ENCODE data around the gene LHX3.
A peak's percentile ranks its signal among the peaks of the same experiment; 100 is the strongest.
"Not testable (repeated sequence)": the region's sequence is repeated elsewhere in the genome, so short reads cannot be mapped to it uniquely, and the experiment has no call there.

Gene LHX3

DNA sequence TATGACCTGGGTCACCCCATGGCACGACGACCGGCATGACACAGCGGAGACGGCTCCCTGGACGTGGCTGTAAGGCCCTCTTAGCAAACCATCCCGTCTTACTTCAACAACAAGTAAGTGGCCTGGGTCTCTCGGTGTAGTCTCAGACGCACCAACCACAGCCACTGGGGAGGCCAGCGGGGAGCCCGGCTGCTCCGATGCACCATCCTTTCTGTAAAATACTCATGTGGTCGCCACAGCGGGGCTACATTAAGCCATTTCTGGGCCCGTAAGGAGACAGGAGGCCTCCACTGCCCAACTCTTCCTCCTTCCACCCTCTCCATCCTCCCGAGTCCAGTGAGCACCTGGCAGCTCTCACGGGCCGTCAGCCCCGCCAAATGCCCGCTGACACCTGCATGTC, 36.0 kb upstream of the LHX3 start:
- DNase-seq: no peak

DNA sequence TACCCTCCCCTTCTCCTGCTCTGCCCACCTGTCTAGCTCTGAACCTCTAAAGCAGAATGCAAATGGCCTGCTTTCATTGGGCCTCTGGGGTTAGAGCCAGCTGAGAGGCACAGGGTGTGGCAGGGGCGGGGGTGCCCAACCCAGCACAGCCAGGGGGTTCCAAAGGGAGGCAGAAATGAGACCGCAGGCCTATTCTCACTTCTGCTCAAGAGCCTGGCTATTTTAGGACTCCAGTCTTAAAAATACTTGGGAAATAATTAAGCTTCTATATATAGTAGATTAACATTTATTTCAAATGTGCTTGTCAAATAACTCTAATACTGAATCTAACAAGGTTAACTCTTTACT, 35.0 kb upstream of the LHX3 start:
- DNase-seq: peak in 2 of 3 experiments; percentile 54 to 84

DNA sequence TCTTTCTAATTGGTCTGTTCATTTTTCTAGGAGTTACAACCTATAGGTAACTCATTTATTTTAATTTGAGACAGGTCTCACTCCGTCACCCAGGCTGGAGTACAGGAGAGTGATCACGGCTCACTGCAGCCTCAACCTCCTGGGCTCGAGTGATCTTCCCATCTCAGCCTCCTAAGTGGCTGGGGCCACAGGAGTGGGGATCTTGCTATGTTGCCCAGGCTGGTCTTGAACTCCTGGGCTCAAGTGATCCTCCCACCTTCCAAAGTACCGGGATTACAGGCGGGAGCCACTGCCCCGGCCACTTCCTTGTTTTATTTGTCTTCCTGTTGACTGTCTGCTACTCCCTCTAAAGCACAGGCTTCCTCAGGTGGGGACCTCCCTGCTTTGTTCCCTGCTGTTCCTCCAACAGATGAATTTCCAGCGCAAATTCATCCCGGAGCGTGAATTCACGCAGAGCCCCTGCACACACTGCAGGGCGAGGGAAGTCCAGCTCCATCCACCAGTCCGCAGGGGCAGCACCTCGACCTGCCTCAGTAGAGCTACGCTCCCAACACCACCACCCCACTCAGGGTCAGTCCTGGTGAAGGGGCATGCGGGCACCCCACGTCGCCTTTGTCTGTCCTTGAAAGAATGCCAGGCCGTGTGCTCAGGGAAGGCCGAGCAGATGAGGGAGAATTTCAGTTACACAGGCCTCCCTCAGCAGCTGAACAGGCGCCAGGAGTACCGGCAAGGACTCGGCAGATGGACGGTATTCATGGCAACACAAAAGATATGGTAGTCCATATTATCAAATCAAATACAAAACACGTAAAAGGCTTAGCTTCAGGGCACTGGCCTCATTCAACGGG, 34.4 kb upstream of the LHX3 start:
- DNase-seq: peak in 2 of 3 experiments; percentile 84 to 93

DNA sequence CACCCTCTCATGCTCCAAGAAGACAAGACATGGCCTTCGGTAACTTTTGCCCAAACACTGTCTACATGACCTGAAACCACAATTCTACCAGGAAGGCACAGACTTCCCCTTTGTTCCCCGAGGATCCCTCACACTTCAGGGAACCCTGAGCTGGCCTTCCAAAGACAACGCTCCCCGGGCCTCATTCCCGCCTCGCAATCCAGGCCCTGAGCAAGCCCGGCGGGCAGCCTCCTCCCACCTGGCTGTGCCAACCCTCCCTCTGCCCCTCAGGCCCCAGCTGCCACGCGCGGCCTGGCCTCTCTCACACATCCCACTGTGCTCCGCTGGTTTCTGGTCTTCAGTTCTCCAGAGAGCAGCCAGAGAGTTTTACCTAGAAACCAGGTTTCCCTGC, 33.4 kb upstream of the LHX3 start:
- DNase-seq: peak in 2 of 3 experiments; percentile 26 to 41

DNA sequence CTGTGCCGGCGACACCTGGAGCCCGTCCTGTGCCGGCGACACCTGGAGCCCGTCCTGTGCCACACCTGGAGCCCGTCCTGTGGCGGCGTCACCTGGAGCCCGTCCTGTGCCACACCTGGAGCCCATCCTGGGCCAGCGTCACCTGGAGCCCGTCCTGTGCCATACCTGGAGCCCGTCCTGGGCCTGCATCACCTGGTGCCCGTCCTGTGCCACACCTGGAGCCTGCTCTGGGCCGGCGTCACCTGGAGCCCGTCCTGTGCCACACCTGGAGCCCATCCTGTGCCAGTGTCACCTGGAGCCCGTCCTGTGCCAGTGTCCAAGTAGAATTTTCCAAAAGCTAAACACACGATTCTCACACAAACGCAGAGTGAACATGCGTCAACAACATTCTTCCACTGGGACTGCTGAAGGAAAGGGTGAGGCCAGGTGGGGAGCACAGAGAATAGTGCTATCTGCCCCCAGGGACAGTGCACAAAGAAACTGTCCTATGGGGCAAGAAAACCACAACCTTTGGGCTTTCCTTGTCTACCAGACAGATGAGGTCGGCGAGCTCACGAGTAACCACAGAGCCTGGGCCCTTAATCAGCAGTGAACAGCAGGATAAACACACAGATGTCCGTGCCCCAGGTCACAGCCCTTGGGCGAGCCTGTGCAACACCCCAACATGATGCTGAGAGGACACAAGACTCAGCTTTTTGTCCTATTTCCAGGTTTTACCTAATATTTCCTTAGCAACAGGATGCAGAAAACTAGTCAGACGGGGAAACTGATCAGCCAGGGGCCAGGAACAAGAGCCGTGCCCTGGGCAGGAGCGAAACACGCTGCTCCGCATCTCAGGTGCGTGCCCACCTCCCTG, 32.8 kb upstream of the LHX3 start:
- no peak for DNase-seq

DNA sequence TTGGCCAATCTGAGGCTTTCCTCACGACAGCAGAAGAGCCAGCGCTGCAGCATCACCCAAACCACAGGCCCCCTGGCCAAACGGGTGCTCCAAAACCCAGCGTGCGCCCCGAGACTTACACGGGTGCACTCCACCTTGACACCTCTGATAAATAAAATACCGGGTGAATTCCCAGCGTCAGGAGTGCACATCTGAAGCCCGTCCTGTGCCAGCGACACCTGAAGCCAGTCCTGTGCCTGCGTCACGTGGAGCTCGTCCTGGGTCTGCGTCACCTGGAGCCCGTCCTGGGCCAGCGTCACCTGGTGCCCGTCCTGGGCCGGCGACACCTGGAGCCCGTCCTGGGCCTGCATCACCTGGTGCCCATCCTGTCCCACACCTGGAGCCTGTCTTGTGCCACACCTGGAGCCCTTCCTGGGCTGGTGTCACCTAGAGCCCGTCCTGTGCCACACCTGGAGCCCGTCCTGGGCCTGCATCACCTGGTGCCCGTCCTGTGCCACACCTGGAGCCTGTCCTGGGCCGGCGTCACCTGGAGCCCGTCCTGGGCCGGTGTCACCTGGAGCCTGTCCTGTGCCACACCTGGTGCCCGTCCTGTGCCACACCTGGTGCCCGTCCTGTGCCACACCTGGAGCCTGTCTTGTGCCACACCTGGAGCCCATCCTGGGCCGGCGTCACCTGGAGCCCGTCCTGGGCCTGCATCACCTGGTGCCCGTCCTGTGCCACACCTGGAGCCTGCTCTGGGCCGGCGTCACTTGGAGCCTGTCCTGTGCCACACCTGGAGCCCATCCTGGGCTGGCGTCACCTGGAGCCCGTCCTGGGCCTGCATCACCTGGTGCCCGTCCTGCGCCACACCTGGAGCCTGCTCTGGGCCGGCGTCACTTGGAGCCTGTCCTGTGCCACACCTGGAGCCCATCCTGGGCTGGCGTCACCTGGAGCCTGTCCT, 31.8 kb upstream of the LHX3 start:
- DNase-seq: not testable (repeated sequence)

DNA sequence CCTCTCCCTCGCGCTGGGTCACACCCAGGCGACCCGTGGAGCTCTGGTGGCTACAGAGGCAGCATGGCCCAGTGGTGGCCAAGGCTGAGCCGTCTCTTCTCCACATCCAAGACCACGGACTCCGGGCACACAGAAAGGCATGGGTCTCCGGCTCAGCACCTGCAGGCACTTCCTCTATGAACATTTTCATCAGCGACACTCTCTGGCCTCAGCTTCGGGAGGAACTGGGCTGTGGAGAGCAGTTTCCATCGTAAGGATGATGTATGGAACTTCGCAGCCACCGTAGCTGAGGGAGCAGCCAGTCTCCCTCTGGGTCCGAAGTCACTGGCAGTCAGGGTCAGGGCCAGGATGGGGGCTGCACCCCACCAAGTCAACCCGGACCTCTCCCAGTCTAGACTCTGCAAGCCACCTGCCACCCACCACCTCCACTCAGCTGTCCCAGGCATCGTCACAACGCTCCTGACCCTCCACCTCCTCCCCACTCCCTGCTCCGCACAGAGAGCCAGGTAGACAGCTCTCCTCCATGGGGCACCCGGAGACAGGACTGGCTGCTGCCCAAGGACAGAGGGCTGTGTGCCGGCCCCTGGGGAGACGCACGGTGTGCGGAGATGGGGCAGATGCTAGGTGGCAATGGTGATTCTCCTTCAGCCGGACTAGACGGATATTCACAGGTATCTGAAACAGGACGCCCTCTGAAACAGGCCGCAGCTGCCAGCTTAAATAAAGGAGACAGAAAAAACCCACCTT, 31.0 kb upstream of the LHX3 start:
- no peak for DNase-seq

DNA sequence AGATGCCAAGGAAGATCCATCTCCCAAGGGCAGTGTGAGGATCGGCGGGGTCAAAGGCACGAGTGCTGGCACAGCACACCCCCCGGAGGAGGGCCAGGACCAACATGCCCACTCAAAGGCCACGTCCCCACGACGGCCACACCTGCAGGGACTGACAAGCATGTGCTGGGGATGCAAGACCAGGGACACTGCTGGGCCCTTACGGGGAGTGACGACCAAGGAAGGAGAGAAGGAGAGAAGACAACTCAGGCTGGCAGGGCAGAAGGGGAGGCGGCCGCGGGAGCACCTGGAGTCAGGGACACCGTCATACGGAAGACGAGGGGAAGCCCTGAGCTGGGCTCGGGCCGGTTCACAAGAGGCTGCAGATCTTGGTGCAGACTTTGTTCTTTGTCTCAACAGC, 30.2 kb upstream of the LHX3 start:
- no peak for DNase-seq

DNA sequence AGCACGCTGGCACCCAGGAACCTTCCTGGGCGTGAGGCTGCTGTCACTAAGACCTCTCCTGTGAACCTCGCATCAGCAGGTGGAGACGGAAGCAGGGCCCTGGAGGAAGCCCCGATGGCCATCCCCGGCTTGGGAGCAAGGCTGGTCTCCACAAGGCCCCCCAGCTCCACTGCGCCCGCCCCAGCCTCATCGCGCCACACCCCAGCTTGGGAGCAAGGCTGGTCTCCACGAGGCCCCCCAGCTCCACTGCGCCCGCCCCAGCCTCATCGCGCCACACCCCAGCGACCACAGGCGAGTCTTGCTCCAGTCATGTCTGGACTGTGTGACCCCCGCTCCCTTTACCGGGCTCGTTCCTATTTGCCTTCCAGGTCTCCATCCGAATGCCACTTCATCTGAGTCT, 29.7 kb upstream of the LHX3 start:
- no peak for DNase-seq

DNA sequence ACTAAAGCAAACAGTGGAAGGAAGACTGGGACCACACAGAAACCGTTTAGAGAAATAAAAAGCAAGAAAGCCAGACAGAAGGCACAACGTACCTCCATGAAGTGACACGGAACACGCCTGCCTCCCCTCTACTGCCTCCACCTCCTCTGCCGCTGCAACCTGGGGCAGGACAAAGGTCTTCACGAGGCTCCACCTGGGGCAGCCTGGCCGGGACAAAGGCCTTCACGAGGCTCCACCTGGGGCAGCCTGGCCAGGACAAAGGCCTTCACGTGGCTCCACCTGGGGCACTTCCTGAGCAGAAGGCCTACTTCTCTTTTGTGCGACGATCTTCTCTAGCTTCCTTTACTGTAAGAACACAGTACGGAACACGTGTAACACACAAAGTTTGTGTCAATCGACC, 28.9 kb upstream of the LHX3 start:
- no peak for DNase-seq

DNA sequence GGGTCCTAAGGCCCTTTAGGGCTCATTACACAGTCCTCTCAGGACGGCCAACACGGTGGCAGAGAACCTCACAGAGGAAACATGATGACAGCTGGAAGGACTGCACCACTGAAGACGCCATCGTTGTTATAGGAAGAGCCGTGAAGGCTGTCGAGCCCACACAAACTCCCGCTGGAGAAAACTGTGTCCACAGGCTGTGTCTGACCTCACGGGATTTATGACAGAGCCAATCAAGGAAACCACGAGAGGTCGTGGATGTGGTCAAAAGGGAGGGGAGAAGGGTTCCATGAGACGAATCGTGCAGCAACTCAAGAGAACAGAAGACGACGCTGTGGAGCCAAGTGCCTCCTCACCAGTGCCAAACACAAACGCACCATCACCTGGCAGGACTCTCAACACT, 28.5 kb upstream of the LHX3 start:
- DNase-seq: no peak

DNA sequence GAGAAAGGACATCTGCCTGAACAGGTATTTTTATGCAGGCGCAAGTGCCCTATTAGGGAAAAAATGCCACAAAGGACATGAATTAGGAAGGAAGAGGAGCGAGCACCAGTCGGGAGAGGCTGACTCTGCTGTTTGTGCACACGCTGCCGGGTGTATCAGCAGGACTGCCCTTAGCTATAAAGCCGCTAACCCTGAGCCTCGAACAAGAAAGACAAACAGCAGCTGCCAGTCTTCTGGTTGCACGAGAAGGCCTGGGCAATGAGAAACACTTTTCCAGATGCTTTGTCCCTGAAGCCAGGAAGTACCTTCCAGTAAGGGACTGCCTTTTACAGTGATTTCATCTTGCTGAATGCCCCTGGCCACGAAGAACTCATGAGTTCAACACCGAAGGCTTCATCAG, 28.0 kb upstream of the LHX3 start:
- peak in 2 of 3 experiments; percentile 9 to 52 for DNase-seq

DNA sequence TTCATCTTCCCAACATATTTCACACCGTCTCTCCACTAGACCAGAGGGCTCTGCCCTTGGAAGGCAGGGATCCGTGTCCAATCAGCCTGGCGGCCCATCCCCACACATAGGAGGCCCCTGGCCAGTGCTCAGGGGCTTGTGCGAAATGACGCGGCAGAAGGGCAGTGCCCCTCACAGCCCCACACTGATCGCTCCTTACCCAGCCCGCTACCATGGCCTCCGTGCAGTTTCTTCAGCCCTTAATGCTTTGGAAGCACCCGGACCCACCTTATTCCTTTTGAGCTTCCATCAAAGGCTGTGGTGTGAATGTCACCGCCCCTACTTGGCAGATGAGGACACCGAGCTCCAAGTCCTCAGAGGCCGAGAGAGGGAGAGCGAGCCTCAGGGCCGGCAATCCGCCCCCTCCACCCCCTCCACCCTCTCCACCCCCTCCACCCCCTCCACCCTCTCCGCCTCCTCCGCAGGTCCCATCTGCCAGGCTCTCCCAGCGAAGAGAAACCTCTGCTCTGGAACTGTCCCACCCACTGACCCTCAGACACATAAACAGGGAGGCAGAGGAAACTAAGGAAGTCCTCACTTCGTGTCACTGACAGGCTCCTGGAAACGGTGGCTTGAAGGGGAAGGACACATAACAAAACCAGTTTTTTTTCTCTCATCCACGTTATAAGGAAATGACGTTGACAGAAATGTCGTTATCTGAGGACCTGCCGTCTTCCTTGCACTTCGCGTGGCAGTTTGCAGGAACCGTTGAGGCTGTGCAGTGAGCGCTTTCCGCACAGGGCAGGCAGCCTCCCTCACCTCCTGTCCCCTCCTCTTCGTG, 26.8 kb upstream of the LHX3 start:
- no peak for DNase-seq

DNA sequence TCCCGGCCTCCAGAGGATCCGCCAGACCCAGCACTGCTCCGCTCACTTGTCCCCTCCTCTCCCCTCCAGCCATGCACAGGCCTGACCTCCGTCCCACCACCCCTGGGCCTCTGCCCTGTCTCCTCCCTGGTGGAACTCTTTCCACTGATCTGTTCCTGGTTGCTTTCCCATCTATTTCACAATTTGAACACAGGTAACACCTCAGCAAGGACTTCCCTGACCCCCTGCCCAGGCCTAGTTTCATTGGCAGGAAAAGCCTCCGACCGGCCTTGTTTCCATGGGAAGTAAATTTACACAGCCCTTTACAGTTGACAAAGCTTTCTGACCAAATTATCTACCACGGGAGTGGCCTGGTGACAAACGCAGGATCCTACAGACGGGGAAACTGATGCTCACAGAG, 25.8 kb upstream of the LHX3 start:
- no peak for DNase-seq

DNA sequence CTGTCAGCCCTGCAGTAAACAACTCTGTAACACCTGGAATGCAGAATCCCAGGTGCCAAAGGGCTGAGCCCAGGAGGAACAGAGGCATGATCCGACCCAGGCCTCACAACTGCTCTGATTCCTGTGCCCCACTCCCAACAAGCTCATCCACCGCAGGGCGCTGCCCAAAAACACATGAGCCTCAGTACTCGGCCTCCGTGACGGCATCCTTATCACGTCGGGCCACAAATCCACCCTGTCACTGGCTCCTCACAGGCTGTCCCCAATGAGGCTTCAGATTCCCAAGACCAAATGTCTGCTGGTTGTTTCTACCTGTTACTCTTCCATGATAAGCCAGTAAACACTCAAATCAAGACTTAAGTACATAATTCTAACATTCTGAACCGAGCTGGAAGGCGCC, 25.4 kb upstream of the LHX3 start:
- no peak for DNase-seq

DNA sequence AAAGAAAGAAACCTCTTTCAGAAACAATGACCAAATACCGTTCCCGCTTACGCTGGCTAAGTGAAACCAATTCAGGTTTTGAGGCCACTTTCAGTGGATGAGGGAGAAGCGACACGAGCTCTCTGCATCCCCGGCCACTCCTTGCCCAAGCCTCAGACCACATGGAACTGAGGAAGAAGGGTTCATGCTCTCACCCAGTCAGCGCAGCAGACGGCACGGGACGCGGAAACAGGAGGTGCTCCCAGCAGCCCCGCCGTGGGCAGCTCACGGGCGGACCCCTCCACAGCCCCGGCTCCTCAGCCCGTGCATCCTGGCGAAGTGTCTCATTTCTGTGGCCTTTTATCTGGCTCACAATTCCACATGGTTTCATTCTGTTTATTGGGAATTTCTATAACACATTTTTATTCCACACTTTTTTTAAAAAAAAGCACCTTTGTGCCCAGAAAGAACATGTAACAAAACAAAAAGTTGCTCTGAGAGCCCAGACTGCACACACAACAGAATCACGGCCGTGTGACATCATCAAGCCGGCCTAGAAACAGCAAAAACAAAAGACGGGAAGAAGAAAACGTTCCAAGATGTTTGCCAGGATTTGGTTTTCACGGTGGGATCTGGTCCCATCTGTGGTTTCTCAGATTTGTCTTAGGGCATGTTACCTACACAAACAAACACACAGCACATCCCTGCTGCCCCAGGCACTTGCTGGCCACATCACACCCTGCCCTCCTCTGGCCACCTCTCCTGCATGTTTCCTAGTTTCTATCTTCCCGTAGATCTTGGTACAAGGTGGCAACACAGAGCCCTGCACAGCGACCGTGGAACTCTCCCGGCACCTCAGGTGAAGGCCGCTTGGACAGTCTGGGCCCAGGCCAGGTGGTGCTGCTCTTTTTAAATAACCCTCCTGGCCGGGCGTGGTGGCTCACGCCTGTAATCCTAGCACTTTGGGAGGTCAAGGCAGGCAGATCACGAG, 24.5 kb upstream of the LHX3 start:
- no peak for DNase-seq

DNA sequence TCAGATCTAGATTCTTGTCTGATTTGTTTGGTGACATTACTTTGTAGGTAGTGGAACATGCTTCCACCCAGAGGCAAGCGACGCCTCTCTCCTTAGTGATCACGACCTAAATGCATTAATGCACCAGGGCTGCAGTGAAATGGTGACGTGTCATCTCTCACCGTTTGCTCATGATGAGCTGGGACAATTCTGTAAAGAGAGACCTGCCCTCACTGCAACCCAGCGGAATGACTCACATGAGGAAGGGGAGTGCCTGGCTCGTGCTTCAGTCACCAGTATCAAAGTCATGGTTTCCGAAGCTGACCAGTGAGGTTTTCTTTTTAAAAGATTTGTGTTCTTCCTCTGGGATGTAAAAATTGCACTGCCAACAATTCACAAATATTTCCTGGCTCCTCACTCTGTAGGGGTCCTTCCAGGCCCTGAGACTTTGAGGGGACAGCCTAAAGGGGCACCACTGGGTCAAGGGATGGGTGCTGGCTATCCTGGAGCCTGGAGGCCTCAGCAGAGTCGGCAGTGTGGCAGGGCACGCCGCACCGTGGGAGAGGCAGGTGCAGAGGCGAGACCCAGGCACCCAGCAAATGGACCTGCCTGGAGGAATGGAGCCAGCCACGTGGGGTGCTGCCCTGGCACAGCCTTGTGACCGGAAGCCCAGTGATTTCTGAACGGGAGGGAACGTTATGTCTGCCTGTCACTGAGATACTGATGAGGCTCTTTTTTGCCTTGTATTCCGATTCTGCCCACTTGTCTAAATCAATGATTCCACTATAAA, 23.4 kb upstream of the LHX3 start:
- DNase-seq: no peak

DNA sequence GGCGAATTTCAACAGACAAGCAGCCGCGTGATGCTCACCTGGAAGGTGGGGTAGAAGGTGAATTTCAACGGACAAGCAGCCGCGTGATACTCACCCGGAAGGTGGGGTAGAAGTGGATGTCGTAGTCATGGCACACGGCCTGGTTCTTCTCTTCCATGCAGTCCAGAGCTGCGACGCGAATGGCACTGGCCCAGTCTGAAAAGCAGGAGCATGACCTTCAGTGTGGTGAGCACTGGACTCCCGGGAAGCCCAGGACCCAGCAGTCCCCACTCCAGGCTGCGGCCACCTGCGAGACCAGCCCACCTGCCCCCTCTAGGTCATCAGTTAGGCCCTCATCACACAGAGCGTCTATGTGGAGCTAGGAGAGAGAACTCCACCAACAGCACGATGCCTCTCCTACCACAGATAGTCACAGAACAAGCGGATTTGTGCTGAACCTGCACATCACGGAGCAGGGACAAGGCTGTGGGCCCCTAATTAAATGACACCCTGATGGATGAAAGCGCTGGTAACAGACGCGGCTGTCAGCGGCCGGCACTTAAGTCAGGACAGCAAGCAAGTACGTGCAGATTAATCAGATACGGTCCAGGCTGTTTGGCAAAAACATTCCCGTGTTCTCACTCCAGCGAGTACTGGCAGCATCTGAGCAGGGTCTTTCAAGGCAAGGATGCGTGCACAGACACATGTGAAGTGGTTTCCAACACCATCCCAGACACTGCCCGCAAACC, 21.9 kb upstream of the LHX3 start:
- DNase-seq: no peak
